Putamen (tissue), 1 donor: ENCODE measurements around the gene SAAL1.
"Not testable (repeated sequence)": the region's sequence is repeated elsewhere in the genome, so short reads cannot be mapped to it uniquely, and the experiment has no call there.

Source experiments
- DNase-seq: peaks from one replicate; pipeline ENCODE4 v3.0.0-alpha.2; 2016; ENCODE audit warnings: low spot score

The SAAL1 gene

GRCh38 chr11:18105802-18106574, at the start of gene SAAL1:
SAAL1 (minus strand) TSS chr11:18106082; CDS start chr11:18106041, 41 bp downstream.
- peak; percentile 84 for DNase-seq

GRCh38 chr11:18151581-18151980, 45.7 kb upstream of the SAAL1 start:
- no peak for DNase-seq

DNA sequence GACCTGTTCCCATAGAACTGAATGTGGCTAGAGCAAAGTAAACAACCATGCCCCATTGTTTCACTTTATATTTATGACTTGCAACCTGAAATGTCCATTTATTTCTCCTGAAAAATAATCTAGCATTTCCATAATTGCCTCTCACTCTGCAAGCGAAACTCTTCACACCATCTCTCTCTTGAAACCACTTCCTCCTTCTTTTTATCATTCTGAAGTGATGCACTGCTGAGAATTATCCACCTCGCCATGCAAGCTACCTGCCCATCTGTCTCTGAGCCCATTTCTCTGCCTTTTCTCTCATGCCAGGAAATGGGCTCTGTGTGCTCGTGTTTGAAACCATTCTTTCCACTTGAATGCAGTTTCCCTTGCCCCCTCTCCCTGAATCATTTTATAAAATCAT, 40.0 kb upstream of the SAAL1 start:
- DNase-seq: no peak

- DNase-seq: no peak
These were observed 39.1 kb upstream of the SAAL1 start for GRCh38 chr11:18145025-18145424.

- DNase-seq: no peak
These were observed 38.4 kb upstream of the SAAL1 start for GRCh38 chr11:18144243-18144642.

DNA sequence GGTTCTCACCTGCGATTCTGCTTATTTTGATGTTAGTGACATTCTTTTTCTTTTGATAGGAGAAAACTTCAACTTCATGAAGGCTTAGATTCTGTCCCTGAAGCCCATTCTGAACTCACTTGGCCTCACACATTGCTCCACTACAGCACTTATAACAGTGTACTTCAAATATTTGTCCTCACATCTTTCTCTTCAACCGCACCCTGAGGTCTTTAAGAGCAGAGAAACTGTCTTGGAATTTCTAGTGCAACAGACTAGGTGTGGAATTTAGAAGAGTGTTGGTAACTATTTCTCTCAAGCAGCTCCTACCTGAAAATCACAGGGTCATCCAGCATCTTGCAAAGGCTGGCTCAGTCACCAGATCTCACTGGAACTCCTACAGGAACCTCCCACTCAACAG, 34.3 kb upstream of the SAAL1 start:
- no peak for DNase-seq

GRCh38 chr11:18137186-18137800, 31.4 kb upstream of the SAAL1 start:
- DNase-seq: no peak

- DNase-seq: no peak
These were observed 29.4 kb upstream of the SAAL1 start for GRCh38 chr11:18135308-18135707.

DNA sequence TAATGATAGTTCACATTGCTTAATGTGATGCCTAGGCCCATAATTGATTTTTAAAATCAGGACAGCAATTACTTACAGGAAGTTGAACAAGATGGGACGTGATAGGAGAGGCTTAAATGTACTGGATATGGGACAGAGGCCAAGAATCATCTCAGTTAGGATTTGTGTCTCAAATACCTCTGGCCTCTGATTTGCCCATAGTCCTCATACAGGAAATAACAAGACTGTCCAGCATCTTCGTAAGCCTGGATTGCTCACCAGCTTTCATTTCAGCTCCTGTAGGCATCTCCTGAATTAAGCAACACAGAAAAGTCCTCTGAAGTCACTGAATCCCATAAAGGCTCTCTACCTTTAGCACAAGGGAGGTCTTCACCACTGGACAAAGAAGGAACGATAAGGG, 26.5 kb upstream of the SAAL1 start, which contains the start of gene MRGPRX3:
Gene MRGPRX3, plus strand, starts transcription at position 231 of the 400 bp plus-strand sequence. CDS start 4,632 bp downstream, outside the sequence.
- no peak for DNase-seq

GRCh38 chr11:18131115-18131514, 25.2 kb upstream of the SAAL1 start:
- not testable (repeated sequence) for DNase-seq

DNA sequence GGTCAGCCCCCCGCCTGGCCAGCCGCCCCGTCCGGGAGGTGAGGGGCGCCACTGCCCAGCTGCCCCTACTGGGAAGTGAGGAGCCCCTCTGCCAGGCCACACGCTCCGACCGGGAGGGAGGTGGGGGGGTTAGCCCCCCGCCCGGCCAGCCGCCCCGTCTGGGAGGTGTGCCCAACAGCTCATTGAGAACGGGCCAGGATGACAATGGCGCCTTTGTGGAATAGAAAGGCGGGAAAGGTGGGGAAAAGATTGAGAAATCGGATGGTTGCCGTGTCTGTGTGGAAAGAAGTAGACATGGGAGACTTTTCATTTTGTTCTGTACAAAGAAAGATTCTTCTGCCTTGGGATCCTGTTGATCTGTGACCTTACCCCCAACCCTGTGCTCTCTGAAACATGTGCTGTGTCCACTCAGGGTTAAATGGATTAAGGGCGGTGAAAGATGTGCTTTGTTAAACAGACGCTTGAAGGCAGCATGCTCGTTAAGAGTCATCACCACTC, 15.5 kb upstream of the SAAL1 start:
- not testable (repeated sequence) for DNase-seq

DNA sequence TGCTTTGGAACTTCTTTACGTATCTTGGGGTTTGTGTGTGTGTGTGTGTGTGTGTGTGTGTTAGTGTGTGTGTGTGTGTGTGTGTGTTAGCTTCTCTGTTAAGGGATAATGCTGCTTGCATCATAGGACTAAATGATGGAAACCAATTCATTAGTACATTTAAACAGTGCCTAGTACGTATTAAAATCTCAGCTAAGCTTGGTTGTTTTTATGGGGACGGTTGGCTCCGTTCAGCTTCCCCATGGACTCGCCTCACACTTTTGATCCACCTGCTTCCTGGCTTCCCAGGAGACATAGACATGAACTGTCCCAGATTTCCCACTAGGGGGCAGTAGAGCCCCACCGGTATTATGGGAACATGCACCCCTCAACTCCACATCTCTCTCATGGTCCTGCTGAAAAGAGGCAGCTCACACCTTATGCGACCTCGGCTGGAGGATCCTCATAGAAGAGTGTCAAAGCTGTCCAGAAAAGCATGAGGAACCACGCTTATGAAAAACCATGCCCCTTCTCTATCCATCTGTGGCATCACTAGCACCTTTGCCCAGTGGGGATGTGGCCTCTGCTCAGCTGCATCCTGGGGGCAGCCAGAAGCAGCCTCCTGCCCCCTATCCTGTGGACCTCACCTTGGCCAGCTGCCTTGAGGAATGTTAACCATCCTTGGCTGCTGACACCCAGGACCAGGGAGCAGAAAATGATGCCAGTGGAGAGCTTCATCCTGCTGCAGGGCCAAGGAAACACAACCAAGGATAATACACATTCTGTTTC, 9.7 kb upstream of the SAAL1 start:
- DNase-seq: peak; percentile 29

- no peak for DNase-seq
These were observed 5.1 kb upstream of the SAAL1 start for GRCh38 chr11:18111005-18111404.

- DNase-seq: no peak
These were observed 2.4 kb upstream of the SAAL1 start for GRCh38 chr11:18108254-18108653.

- no peak for DNase-seq
These were observed 806 bp upstream of the SAAL1 start for GRCh38 chr11:18106688-18107087.

- no peak for DNase-seq
These were observed 638 bp downstream of the SAAL1 start for GRCh38 chr11:18105086-18105801.

GRCh38 chr11:18100926-18101656, 4.8 kb downstream of the SAAL1 start:
- no peak for DNase-seq

DNA sequence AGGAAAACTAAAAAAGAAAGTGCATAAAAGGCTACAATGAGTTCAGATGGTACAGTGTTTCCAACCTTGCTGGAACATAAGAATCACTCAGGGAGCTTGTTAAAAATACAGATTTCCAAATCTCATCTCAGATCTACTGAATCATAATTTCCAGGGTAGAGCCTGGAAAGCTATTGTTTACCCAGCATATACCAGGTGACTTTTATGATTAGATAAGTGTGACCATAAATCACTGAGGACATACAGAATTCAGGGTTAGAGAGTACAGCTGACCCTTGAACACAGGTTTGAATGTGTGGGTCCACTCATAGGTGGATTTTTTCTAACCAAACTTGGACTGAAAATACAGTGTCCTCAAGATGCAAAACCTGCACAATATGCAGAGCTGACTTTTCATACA, 11.9 kb downstream of the SAAL1 start:
- no peak for DNase-seq

- DNase-seq: no peak
These were observed 14.2 kb downstream of the SAAL1 start for GRCh38 chr11:18091731-18092130.

DNA sequence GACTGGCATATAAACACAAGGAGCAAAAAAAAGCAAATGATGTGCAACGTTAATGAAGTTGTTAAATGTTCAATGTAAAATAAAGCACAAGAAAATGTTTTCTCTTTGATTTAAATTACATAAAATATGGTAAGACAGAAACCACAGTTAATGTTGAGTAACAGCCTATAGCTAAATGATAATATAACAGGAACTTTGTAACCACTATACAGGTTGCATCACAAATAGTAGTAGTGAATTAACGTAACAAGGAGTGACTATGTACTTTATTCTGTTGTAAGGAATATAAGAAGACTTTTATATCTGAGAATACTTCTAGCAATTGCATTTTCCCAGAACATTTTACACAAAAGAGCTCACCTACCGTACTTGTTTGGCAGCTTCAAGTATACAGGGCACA, 16.9 kb downstream of the SAAL1 start:
- no peak for DNase-seq

DNA sequence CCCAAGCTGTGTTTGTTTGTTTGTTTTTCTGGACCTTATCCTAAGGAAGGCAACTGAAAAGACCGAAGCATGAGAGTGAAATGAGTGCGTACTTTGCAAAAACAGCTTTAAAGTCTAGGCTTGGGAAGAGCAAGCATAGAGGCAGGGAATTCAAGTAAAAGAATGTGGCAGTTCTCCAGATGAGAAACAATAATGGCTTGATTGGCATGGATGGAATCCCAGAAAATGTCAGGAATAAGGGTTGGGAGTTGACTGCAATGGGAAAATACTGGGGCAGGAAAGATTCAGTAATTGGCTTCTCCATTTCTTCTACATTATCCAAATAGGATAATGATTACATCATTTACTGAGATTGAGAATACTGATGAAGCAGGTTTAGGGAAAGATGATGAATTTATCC, 17.5 kb downstream of the SAAL1 start:
- DNase-seq: no peak
